Astrocyte of the spinal cord (primary cell): ENCODE data around the gene ACYP2.
A peak's percentile ranks its signal among the peaks of the same experiment; 100 is the strongest.

Experiments
- DNase-seq: peaks from one replicate; pipeline ENCODE4 v3.0.0; 2011; ENCODE audit warnings: low read depth, low spot score
- H3K4me3 ChIP-seq: 2 replicates; pipeline ENCODE4 v1.5.1; 2011; ENCODE audit warnings: low read depth, mild to moderate bottlenecking, low read length, moderate library complexity
- CTCF ChIP-seq: IDR thresholded peaks from 2 replicates; pipeline ENCODE4 v1.5.1; 2012; ENCODE audit warnings: low read depth, mild to moderate bottlenecking, low read length, inconsistent platforms
- in situ Hi-C: cut with HindIII; loops from 2 replicates; pipeline ENCODE4 v1.10.0; 2017; ENCODE audit warnings: low sequenced_read_pairs

The ACYP2 gene

GRCh38 chr2:54226260-54226659, 110.8 kb downstream of the ACYP2 start:
- in situ Hi-C loops: no loop called here
- H3K4me3 ChIP-seq: no peak overlapping the region
- TF ChIP-seq CTCF: no peak
- no peak for DNase-seq

- TF ChIP-seq CTCF: no peak
- DNase-seq: no peak
- in situ Hi-C loops: no loop called here
- no peak overlapping the region for H3K4me3 ChIP-seq
Observed at GRCh38 chr2:54227798-54228197, 112.4 kb downstream of the ACYP2 start.

- DNase-seq: no peak
- no peak overlapping the region for H3K4me3 ChIP-seq
- no peak for TF ChIP-seq CTCF
- in situ Hi-C loops: no loop called here
Observed at GRCh38 chr2:54228945-54229344, 113.5 kb downstream of the ACYP2 start.

- H3K4me3 ChIP-seq: no peak overlapping the region
- DNase-seq: no peak
- in situ Hi-C loops: no loop called here
- no peak for TF ChIP-seq CTCF
Observed at GRCh38 chr2:54233832-54234649, 118.6 kb downstream of the ACYP2 start.

- in situ Hi-C loops: no loop called here
- no peak overlapping the region for H3K4me3 ChIP-seq
- no peak for TF ChIP-seq CTCF
- no peak for DNase-seq
Observed at GRCh38 chr2:54237428-54237827, 122.0 kb downstream of the ACYP2 start.

- DNase-seq: peak; percentile 95
- in situ Hi-C loops: no loop called here
- TF ChIP-seq CTCF: no peak
- no peak overlapping the region for H3K4me3 ChIP-seq
Observed at GRCh38 chr2:54239427-54239826, 124.0 kb downstream of the ACYP2 start.
